GM12878 (cell line): ENCODE data around the gene PRPF4. TPM values are rescaled to one million over a fixed set of nuclear protein-coding genes. Genes with fewer than 3 reads are reported as not detected.

Experiments used
- ATF7 ChIP-seq: fragments of 450-650 bp; IDR thresholded peaks from 2 replicates; pipeline ENCODE4 v1.6.1; 2016; ENCODE audit warnings: low read depth, mild to moderate bottlenecking
- BRCA1 ChIP-seq: IDR thresholded peaks from 2 replicates; pipeline ENCODE4 v1.6.1; 2011; ENCODE audit warnings: low read depth, low read length, improper control_type of control experiment
- CBX5 ChIP-seq: sonication (generic); IDR thresholded peaks from 2 replicates; pipeline ENCODE4 v1.6.1; 2016; ENCODE audit warnings: low read depth, moderate library complexity, mild to moderate bottlenecking, inconsistent platforms
- CEBPZ ChIP-seq: fragments of 150-350 bp; IDR thresholded peaks from 2 replicates; pipeline ENCODE4 v1.6.1; 2016; ENCODE audit warnings: low read depth, low read length
- CHD4 ChIP-seq: fragments of 200-600 bp; sonication (generic); IDR thresholded peaks from 2 replicates; pipeline ENCODE4 v1.6.1; 2016; ENCODE audit warnings: mild to moderate bottlenecking
- E2F8 ChIP-seq: fragments of 450-650 bp; IDR thresholded peaks from 2 replicates; pipeline ENCODE4 v1.6.1; 2018; ENCODE audit warnings: mild to moderate bottlenecking, low read depth, moderate library complexity; ENCODE audit not compliant: partially characterized antibody
- ETV6 ChIP-seq, 2 experiments: fragments of 450-650 bp in 1 of 2; IDR thresholded peaks in 1 of 2; conservative IDR thresholded peaks in 1 of 2; 2 replicates each; pipeline ENCODE4 v1.6.1; 2014; ENCODE audit warnings: antibody characterized with exemption in 1 of 2, borderline replicate concordance in 1 of 2, low read depth in 1 of 2, mild to moderate bottlenecking in 1 of 2, moderate library complexity in 1 of 2
- HCFC1 ChIP-seq: fragments of 150-350 bp; IDR thresholded peaks from 2 replicates; pipeline ENCODE4 v1.6.1; 2014; ENCODE audit warnings: low read length
- HDAC6 ChIP-seq: fragments of 200-600 bp; sonication (generic); IDR thresholded peaks from one replicate; pipeline ENCODE4 v1.8.0; 2017; ENCODE audit warnings: antibody characterized with exemption; ENCODE audit not compliant: unreplicated experiment
- IKZF1 ChIP-seq: fragments of 450-650 bp; conservative IDR thresholded peaks from 2 replicates; pipeline ENCODE4 v1.6.1; 2017; ENCODE audit warnings: antibody characterized with exemption, mild to moderate bottlenecking
- MEF2A ChIP-seq: IDR thresholded peaks from 2 replicates; pipeline ENCODE4 v1.6.1; 2011; ENCODE audit warnings: low read depth, mild to moderate bottlenecking, low read length, moderate library complexity; ENCODE audit not compliant: insufficient read depth
- MTA3 ChIP-seq: IDR thresholded peaks from 2 replicates; pipeline ENCODE4 v1.6.1; 2012; ENCODE audit warnings: low read length, inconsistent platforms, borderline replicate concordance
- MXI1 ChIP-seq: fragments of 150-350 bp; IDR thresholded peaks from 2 replicates; pipeline ENCODE4 v1.6.1; 2011; ENCODE audit warnings: low read depth, mild to moderate bottlenecking, inconsistent platforms, low read length, improper control_type of control experiment
- SIN3A ChIP-seq: IDR thresholded peaks from 2 replicates; pipeline ENCODE4 v1.6.1; 2012; ENCODE audit warnings: low read depth, low read length, improper control_type of control experiment
- SMARCA5 ChIP-seq: fragments of 450-650 bp; IDR thresholded peaks from 2 replicates; pipeline ENCODE4 v1.6.1; 2017; ENCODE audit warnings: mild to moderate bottlenecking
- TARDBP ChIP-seq: IDR thresholded peaks from 2 replicates; pipeline ENCODE4 v1.6.1; 2016; ENCODE audit warnings: borderline replicate concordance
- TCF12 ChIP-seq: IDR thresholded peaks from 2 replicates; pipeline ENCODE4 v1.6.1; 2011; ENCODE audit warnings: low read depth, mild to moderate bottlenecking, low read length
- YY1 ChIP-seq: IDR thresholded peaks from 2 replicates; pipeline ENCODE4 v1.6.1; 2011; ENCODE audit warnings: low read depth, mild to moderate bottlenecking, low read length
- ZBTB40 ChIP-seq: fragments of 450-650 bp; IDR thresholded peaks from 2 replicates; pipeline ENCODE4 v1.6.1; 2016; ENCODE audit warnings: mild to moderate bottlenecking, moderate library complexity, borderline replicate concordance
- ZNF24 ChIP-seq: fragments of 450-650 bp; IDR thresholded peaks from 2 replicates; pipeline ENCODE4 v1.6.1; 2017; ENCODE audit warnings: antibody characterized with exemption, mild to moderate bottlenecking
- ZZZ3 ChIP-seq: IDR thresholded peaks from 2 replicates; pipeline ENCODE4 v1.6.1; 2011; ENCODE audit warnings: low read depth; ENCODE audit not compliant: control insufficient read depth, insufficient read length
- polyA plus RNA-seq, 11 experiments: library from polyadenylated mRNA; depleted of rRNA in 4 of 11; unstranded in 6 of 11; stranded (reverse) in 5 of 11; fragments of >200 nt; fragmentation: Nextera tagmentation in 4 of 11; fragmentation: Illumina TruSeq in 1 of 11; extraction: Ambion mirVana in 4 of 11; extraction: Trizol in 1 of 11; gene quantifications; 1 replicate in 1 of 11; 2 replicates in 10 of 11; pipeline versions ENCODE4 v1.2.1 to v1.2.3, GENCODE V29; 2011 to 2016; ENCODE audit warnings: inconsistent platforms in 2 of 11, missing spikeins in 2 of 11, low read depth in 1 of 11
- total RNA-seq, 4 experiments: library from RNA; depleted of rRNA in 3 of 4; stranded (reverse); fragments of >200 nt in 3 of 4; fragmentation: Illumina TruSeq in 1 of 4; extraction: Trizol in 1 of 4; gene quantifications; 2 replicates each; pipeline versions ENCODE4 v1.2.1 to v1.2.3, GENCODE V29; 2013 to 2021

Gene PRPF4
- total and polyA plus RNA-seq, 10 of the 15 experiments (the other 5 are each of a cell fraction or from before 2014, with no cell fraction given) = 23.0 to 48.1 (median 39.2) TPM

- TF ChIP-seq CEBPZ (no peak), TARDBP (0 out of 2 replicates have a peak, but pooled peaks have one; percentile 40), ZNF24 (peak; percentile 50; the same call in 1 of the 2 replicates), BRCA1 (no peak), SMARCA5 (0 out of 2 replicates have a peak, but pooled peaks have one; percentile 46), MTA3 (no peak), IKZF1 (peak; percentile 81), MXI1 (peak; percentile 90), TCF12 (peak; percentile 76; the same call in 1 of the 2 replicates), ZZZ3 (no peak), SIN3A (peak; percentile 92), CBX5 (0 out of 2 replicates have a peak, but pooled peaks have one; percentile 59), ETV6 (conservative IDR thresholded peaks at IDR 0.05 in 1 of 2, IDR thresholded peaks at IDR 0.05 in 1 of 2; ENCODE audit: borderline replicate concordance in 1 of 2, low read depth in 1 of 2) (peak in 1 of 2 experiments; percentile 32; a peak in 1 of 4 replicates), HDAC6 (peak; percentile 41), ZBTB40 (peak; percentile 94), YY1 (peak; percentile 90), MEF2A (peak; percentile 49; the same call in 1 of the 2 replicates), E2F8 (no peak), CHD4 (no peak), HCFC1 (peak; percentile 80), ATF7 (0 out of 2 replicates have a peak, but pooled peaks have one; percentile 13)
Observed at GRCh38 chr9:113340011-113340699, 64.7 kb downstream of the PRPF4 start, which contains the start of gene WDR31 (continued).
